OCI-LY7 (cell line): ENCODE results near the gene ERBIN. TPM values are rescaled to one million over a fixed set of nuclear protein-coding genes. Genes with fewer than 3 reads are reported as not detected.

Experiments used
- BruUV-seq: library from RNA; stranded (reverse); fragments of 400-500 nt; replicated peaks from 2 replicates; lab custom pipeline; 2021; lab: Mats Ljungman, UMichigan
- CTCF ChIA-PET: fragments of 300-600 bp; sonication (Branson Sonifier 250); formaldehyde crosslinking; loops from one replicate; lab custom pipeline; 2022; ENCODE audit warnings: antibody characterized with exemption; ENCODE audit not compliant: unreplicated experiment; lab: Charles Lee
- POLR2A ChIA-PET: fragments of 300-600 bp; sonication (Branson Sonifier 250); formaldehyde crosslinking; loops from one replicate; lab custom pipeline; 2022; ENCODE audit warnings: antibody characterized with exemption; lab: Charles Lee
- DNase-seq: peaks from one replicate; pipeline ENCODE4 v3.0.0-alpha.2; 2015; ENCODE audit warnings: low spot score
- H2AFZ ChIP-seq: fragments of 200-600 bp; sonication (generic), shearing (Covaris generic); 2 replicates; pipeline ENCODE4 v1.6.1; 2014; ENCODE audit warnings: mild to moderate bottlenecking, antibody characterized with exemption, low read length, moderate library complexity
- H3K27ac ChIP-seq: fragments of 200-600 bp; sonication (generic); 2 replicates; pipeline ENCODE4 v1.5.1; 2014; ENCODE audit warnings: mixed run types, low read depth, mild to moderate bottlenecking, moderate library complexity, low read length, inconsistent platforms; ENCODE audit not compliant: poor library complexity, severe bottlenecking
- H3K36me3 ChIP-seq: fragments of 200-600 bp; sonication (generic); 2 replicates; pipeline ENCODE4 v1.6.1; 2014; ENCODE audit warnings: mild to moderate bottlenecking, antibody characterized with exemption, low read length, moderate library complexity, mixed read lengths; ENCODE audit not compliant: insufficient read depth
- H3K4me1 ChIP-seq: fragments of 200-600 bp; sonication (generic); 2 replicates; pipeline ENCODE4 v1.5.1; 2014; ENCODE audit warnings: mild to moderate bottlenecking, low read length; ENCODE audit not compliant: insufficient read depth, poor library complexity, severe bottlenecking
- H3K4me2 ChIP-seq: fragments of 200-600 bp; sonication (generic); 2 replicates; pipeline ENCODE4 v1.6.1; 2014; ENCODE audit warnings: mild to moderate bottlenecking, low read length
- H3K4me3 ChIP-seq: fragments of 200-600 bp; sonication (generic); 2 replicates; pipeline ENCODE4 v1.5.1; 2014; ENCODE audit warnings: mild to moderate bottlenecking, low read depth, low read length; ENCODE audit not compliant: poor library complexity, severe bottlenecking
- H3K79me2 ChIP-seq: fragments of 200-600 bp; sonication (generic); 2 replicates; pipeline ENCODE4 v1.6.1; 2016; ENCODE audit warnings: low read depth, mild to moderate bottlenecking, low read length, moderate library complexity, mixed read lengths; ENCODE audit not compliant: insufficient read depth
- H3K9me2 ChIP-seq: fragments of 200-600 bp; sonication (generic); 2 replicates; pipeline ENCODE4 v1.6.1; 2016; ENCODE audit warnings: mild to moderate bottlenecking, low read length, mixed read lengths; ENCODE audit not compliant: insufficient read depth
- H3K9me3 ChIP-seq: fragments of 200-600 bp; sonication (generic); 2 replicates; pipeline ENCODE4 v1.6.1; 2014; ENCODE audit warnings: mild to moderate bottlenecking, mixed run types, low read length, mixed read lengths
- H4K20me1 ChIP-seq: fragments of 200-600 bp; sonication (generic); 2 replicates; pipeline ENCODE4 v1.6.1; 2014; ENCODE audit warnings: mild to moderate bottlenecking, antibody characterized with exemption, low read length, moderate library complexity, mixed read lengths; ENCODE audit not compliant: insufficient read depth
- CTCF ChIP-seq: fragments of 200-600 bp; sonication (generic); conservative IDR thresholded peaks from 2 replicates; pipeline ENCODE4 v1.5.1; 2014; ENCODE audit warnings: mild to moderate bottlenecking, antibody characterized with exemption, low read length, moderate library complexity, mixed read lengths
- EZH2phosphoT487 ChIP-seq: fragments of 200-600 bp; sonication (generic); IDR thresholded peaks from 2 replicates; pipeline ENCODE4 v1.6.1; 2018; ENCODE audit warnings: low read depth, borderline replicate concordance, mild to moderate bottlenecking, mixed run types, antibody characterized with exemption, low read length, moderate library complexity, mixed read lengths
- intact Hi-C: fragments of 100-400 bp; cut with micrococcal nuclease; formaldehyde crosslinking; loops from one replicate; pipeline ENCODE4 v1.10.0; 2022; ENCODE audit not compliant: unreplicated experiment
- total RNA-seq, 2 experiments: library from RNA; depleted of rRNA in 1 of 2; stranded (reverse); fragments of >200 nt in 1 of 2; shearing (Covaris generic) in 1 of 2; gene quantifications; 2 replicates each; pipeline ENCODE4 v1.2.3, GENCODE V29; 2014 to 2022

ERBIN gene
- total RNA-seq, 2 experiments from 2014 or later, result 84.5 to 132 TPM

DNA sequence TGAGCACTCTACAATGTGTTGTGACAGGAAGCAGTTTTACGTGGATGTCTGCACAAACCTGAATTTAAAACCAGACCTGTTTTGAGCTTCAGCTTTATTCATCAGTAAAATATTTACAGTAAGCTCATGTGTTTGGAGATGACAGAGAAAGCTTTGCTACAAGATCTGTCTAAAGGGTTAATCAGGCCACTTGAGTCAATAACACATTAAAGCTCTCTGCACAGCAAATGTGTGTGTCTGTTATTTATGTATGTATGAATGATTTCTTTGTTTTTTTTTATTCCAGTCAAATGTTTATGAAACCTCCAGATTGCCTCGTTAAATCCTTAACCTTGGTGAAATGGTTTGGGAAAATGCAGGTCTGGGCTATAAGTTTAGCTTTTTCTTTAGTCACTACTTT, 140.5 kb downstream of the ERBIN start:
- intact Hi-C loops, result no loop called here
- H4K20me1 ChIP-seq, result no peaks in the 10 kb centered on the region
- H3K4me2 ChIP-seq, result no peak overlapping the region
- peaks cover 47% of the 10 kb centered on the region for H3K36me3 ChIP-seq
- no TSS peak for BruUV-seq
- H3K4me3 ChIP-seq, result no peak overlapping the region
- no peaks in the 10 kb centered on the region for H3K9me3 ChIP-seq
- H3K9me2 ChIP-seq, result no peaks in the 10 kb centered on the region
- ChIA-PET CTCF (no interaction called here), POLR2A (interaction anchor here (0.5 to 1.4 kb wide), 2 partner anchors 16 to 638 kb away, joined by 4 read pairs; no protein-coding TSS in a partner anchor)
- H3K27ac ChIP-seq, result no peak overlapping the region
- no peaks in the 10 kb centered on the region for H3K4me1 ChIP-seq
- TF ChIP-seq CTCF, result no peak
- no peak for TF ChIP-seq EZH2phosphoT487
- H2AFZ ChIP-seq, result no peak overlapping the region
- DNase-seq, result no peak
- H3K79me2 ChIP-seq, result peaks cover 8% of the 10 kb centered on the region; the same call in 1 of the 2 replicates

GRCh38 chr5:66072031-66072430, 145.7 kb downstream of the ERBIN start:
- Histone ChIP-seq H4K20me1 (no peaks in the 10 kb centered on the region), H3K4me1 (no peaks in the 10 kb centered on the region), H3K9me2 (no peaks in the 10 kb centered on the region), H3K4me2 (no peak overlapping the region), H3K9me3 (no peaks in the 10 kb centered on the region), H2AFZ (no peak overlapping the region), H3K27ac (no peak overlapping the region), H3K36me3 (peaks cover 80% of the 10 kb centered on the region), H3K4me3 (no peak overlapping the region), H3K79me2 (no peaks in the 10 kb centered on the region)
- intact Hi-C loops, result no loop called here
- POLR2A ChIA-PET, result interaction anchor here (0.7 kb wide), 2 partner anchors 48 to 92 kb away, joined by 4 to 5 read pairs; no protein-coding TSS in a partner anchor
- no TSS peak for BruUV-seq
- DNase-seq, result no peak
- TF ChIP-seq CTCF (no peak), EZH2phosphoT487 (no peak)
- CTCF ChIA-PET, result no interaction called here

GRCh38 chr5:66074901-66075300, 148.5 kb downstream of the ERBIN start:
- no peak overlapping the region for H3K4me3 ChIP-seq
- H4K20me1 ChIP-seq, result no peaks in the 10 kb centered on the region
- no peak overlapping the region for H3K4me2 ChIP-seq
- intact Hi-C loops, result no loop called here
- BruUV-seq, result no TSS peak
- DNase-seq, result no peak
- no peak overlapping the region for H2AFZ ChIP-seq
- H3K4me1 ChIP-seq, result no peaks in the 10 kb centered on the region
- no peak overlapping the region for H3K27ac ChIP-seq
- POLR2A ChIA-PET, result interaction anchor here (0.6 to 1.8 kb wide), 10 partner anchors 9 to 525 kb away, joined by 3 to 11 read pairs (median 4); no protein-coding TSS in a partner anchor
- peaks cover 69% of the 10 kb centered on the region for H3K36me3 ChIP-seq
- TF ChIP-seq CTCF (no peak), EZH2phosphoT487 (no peak)
- CTCF ChIA-PET, result no interaction called here
- no peaks in the 10 kb centered on the region for H3K9me3 ChIP-seq
- no peaks in the 10 kb centered on the region for H3K9me2 ChIP-seq
- H3K79me2 ChIP-seq, result no peaks in the 10 kb centered on the region
